SK-N-MC (cell line): Measurements from ENCODE around the gene HLA-DRB1.

Experiments
- EZH2 ChIP-seq: fragments of 200-600 bp; sonication (generic); IDR thresholded peaks from one replicate; pipeline ENCODE4 v1.6.1; 2017; ENCODE audit warnings: antibody characterized with exemption
- FOXP2 ChIP-seq: optimal IDR thresholded peaks from 2 replicates; pipeline ENCODE3; 2011; ENCODE audit warnings: mild to moderate bottlenecking, moderate library complexity; ENCODE audit not compliant: insufficient read depth; ENCODE audit errors: extremely low read length, control extremely low read depth
- POLR2AphosphoS5 ChIP-seq: IDR thresholded peaks from 2 replicates; pipeline ENCODE4 v1.6.1; 2012; ENCODE audit warnings: mild to moderate bottlenecking, low read depth, low read length, borderline replicate concordance

- TF ChIP-seq POLR2AphosphoS5 (no peak), EZH2 (no peak), FOXP2 (no peak)
Measured at GRCh38 chr6:32617751-32618150, 28.1 kb upstream of the HLA-DRB1 start.
